HepG2 (cell line): ENCODE measurements around the gene ADSS1. TPM values are rescaled to one million over a fixed set of nuclear protein-coding genes. Genes with fewer than 3 reads are reported as not detected.

Experiments used
- ATAC-seq: fragments of 200-7000 bp; cut with Tn5 transposase; 3 replicates; pipeline ENCODE4 v1.9.1; 2020; ENCODE audit warnings: mild to moderate bottlenecking, moderate library complexity
- BruUV-seq: library from RNA; stranded (reverse); fragments of 400-500 nt; replicated peaks from 2 replicates; lab custom pipeline; 2021; lab: Mats Ljungman, UMichigan
- CTCF ChIA-PET: fragments of 300-600 bp; formaldehyde crosslinking; extraction: SDS; loops from one replicate; lab custom pipeline; 2021; ENCODE audit warnings: low total read pairs, inconsistent platforms, low intra/inter-chr PET ratio; lab: Yijun Ruan, JAX
- POLR2A ChIA-PET: fragments of 350-600 bp; sonication (Branson Sonifier 250); formaldehyde crosslinking; loops from one replicate; lab custom pipeline; 2020; ENCODE audit warnings: antibody characterized with exemption, inconsistent platforms; lab: Yijun Ruan, JAX
- DNase-seq: peaks from one replicate; pipeline ENCODE4 v3.0.0-alpha.2; 2015; ENCODE audit warnings: low spot score
- FAIRE-seq: peaks from 3 replicates; lab custom pipeline; 2011; peaks lifted over from hg19 to GRCh38; lab: Jason Lieb, UNC
- H2AFZ ChIP-seq: one replicate; pipeline ENCODE4 v1.6.1; 2011; ENCODE audit warnings: low read length, inconsistent platforms
- H3K27ac ChIP-seq: fragments of 300-600 bp; 3 replicates; pipeline ENCODE4 v1.8.0; 2011; ENCODE audit warnings: mixed run types, mild to moderate bottlenecking, mixed read lengths, low read length, inconsistent platforms; ENCODE audit not compliant: insufficient read depth; ENCODE audit errors: extremely low read length
- H3K27me3 ChIP-seq, 2 experiments: fragments of 200-600 bp in 1 of 2; 2 replicates in 1 of 2; 3 replicates in 1 of 2; pipeline versions ENCODE4 v1.6.0 to v1.8.0; 2011; ENCODE audit warnings: low read length in 2 of 2, mild to moderate bottlenecking in 2 of 2, moderate library complexity in 2 of 2, inconsistent platforms in 1 of 2; ENCODE audit not compliant: insufficient read depth in 2 of 2, control insufficient read depth in 1 of 2
- H3K36me3 ChIP-seq, 2 experiments: fragments of 200-600 bp in 1 of 2; replicated peaks in 1 of 2; 2 replicates in 1 of 2; 3 replicates in 1 of 2; pipeline versions ENCODE4 v1.5.1 to v1.8.0; 2011; ENCODE audit warnings: low read length in 2 of 2, inconsistent platforms in 1 of 2; ENCODE audit not compliant: insufficient read depth in 2 of 2, control insufficient read depth in 1 of 2
- H3K4me1 ChIP-seq: 2 replicates; pipeline ENCODE4 v1.5.1; 2012; ENCODE audit warnings: low read length, inconsistent platforms; ENCODE audit not compliant: insufficient read depth
- H3K4me2 ChIP-seq: 2 replicates; pipeline ENCODE4 v1.6.0; 2011; ENCODE audit warnings: low read depth, low read length, inconsistent platforms
- H3K4me3 ChIP-seq, 3 experiments: fragments of 200-600 bp in 1 of 3; sonication (generic), shearing (Covaris generic) in 1 of 3; replicated peaks in 1 of 3; 2 replicates each; pipeline ENCODE4 v1.5.1; 2011 to 2016; ENCODE audit warnings: low read length in 3 of 3, inconsistent platforms in 2 of 3, low read depth in 2 of 3, mild to moderate bottlenecking in 2 of 3, control low read depth in 1 of 3, mixed read lengths in 1 of 3; ENCODE audit not compliant: insufficient read depth in 1 of 3
- H3K79me2 ChIP-seq: one replicate; pipeline ENCODE4 v1.6.1; 2011; ENCODE audit warnings: low read length, inconsistent platforms; ENCODE audit not compliant: insufficient read depth
- H3K9ac ChIP-seq: 2 replicates; pipeline ENCODE4 v1.6.0; 2011; ENCODE audit warnings: mild to moderate bottlenecking, low read depth, low read length, inconsistent platforms; ENCODE audit not compliant: insufficient read depth
- H3K9me3 ChIP-seq: 2 replicates; pipeline ENCODE4 v1.5.1; 2012; ENCODE audit warnings: mild to moderate bottlenecking, low read length
- H4K20me1 ChIP-seq: 2 replicates; pipeline ENCODE4 v1.6.0; 2011; ENCODE audit warnings: inconsistent platforms, mild to moderate bottlenecking, low read length, moderate library complexity; ENCODE audit not compliant: insufficient read depth
- BCL6 ChIP-seq: IDR thresholded peaks from 2 replicates; pipeline ENCODE4 v1.6.1; 2016; ENCODE audit warnings: missing genetic modification reagents, missing compliant biosample characterization
- HOXD1 ChIP-seq: sonication (generic); formaldehyde crosslinking; IDR thresholded peaks from 2 replicates; pipeline ENCODE4 v1.5.0; 2020; ENCODE audit warnings: missing genetic modification reagents
- PAF1 ChIP-seq: IDR thresholded peaks from 2 replicates; pipeline ENCODE4 v1.6.1; 2016; ENCODE audit warnings: missing genetic modification reagents, missing compliant biosample characterization
- RFXAP ChIP-seq: sonication (generic); formaldehyde crosslinking; IDR thresholded peaks from 2 replicates; pipeline ENCODE4 v1.4.0; 2020; ENCODE audit warnings: missing genetic modification reagents, borderline replicate concordance
- ZBTB33 ChIP-seq: sonication (generic); formaldehyde crosslinking; IDR thresholded peaks from 2 replicates; pipeline ENCODE4 v1.4.0; 2020; ENCODE audit warnings: missing genetic modification reagents
- ZBTB38 ChIP-seq: sonication (generic); formaldehyde crosslinking; IDR thresholded peaks from 2 replicates; pipeline ENCODE4 v1.5.1; 2020; ENCODE audit warnings: mild to moderate bottlenecking, missing genetic modification reagents
- ZNF383 ChIP-seq: sonication (generic); formaldehyde crosslinking; IDR thresholded peaks from 2 replicates; pipeline ENCODE4 v1.4.0; 2020; ENCODE audit warnings: missing genetic modification reagents, mild to moderate bottlenecking, borderline replicate concordance
- ZSCAN21 ChIP-seq: sonication (generic); formaldehyde crosslinking; IDR thresholded peaks from 2 replicates; pipeline ENCODE4 v1.8.0; 2022; ENCODE audit warnings: mild to moderate bottlenecking, missing genetic modification reagents, moderate library complexity, borderline replicate concordance
- WGBS: methylation state at CpG from one replicate; pipeline ENCODE4 v1.1.6; 2017; ENCODE audit warnings: low lambda C conversion rate; 5-methylcytosine and 5-hydroxymethylcytosine counted together
- in situ Hi-C: cut with HindIII; loops from 2 replicates; pipeline ENCODE4 v1.10.0; 2017; ENCODE audit warnings: low pct_unique_long_range_greater_than_20kb; ENCODE audit not compliant: extremely low pct_ligation_motif_present
- intact Hi-C: fragments of 100-400 bp; cut with micrococcal nuclease; formaldehyde crosslinking; loops from one replicate; pipeline ENCODE4 v1.10.0; 2022; ENCODE audit not compliant: unreplicated experiment
- polyA plus RNA-seq, 8 experiments: library from polyadenylated mRNA; depleted of rRNA in 3 of 8; stranded (reverse) in 7 of 8; unstranded in 1 of 8; fragments of >200 nt; fragmentation: Illumina TruSeq in 4 of 8; extraction: Trizol in 4 of 8; gene quantifications; 2 replicates each; pipeline versions ENCODE4 v1.2.1 to v1.2.3, GENCODE V29; 2011 to 2016; ENCODE audit warnings: low read depth in 4 of 8, missing spikeins in 1 of 8, mixed read lengths in 1 of 8; ENCODE audit not compliant: insufficient read depth in 1 of 8
- total RNA-seq, 5 experiments: library from RNA; depleted of rRNA; stranded (reverse); fragments of >200 nt; fragmentation: Illumina TruSeq; extraction: Trizol; gene quantifications; 2 replicates each; pipeline ENCODE4 v1.2.3, GENCODE V29; 2016; ENCODE audit warnings: low read depth in 1 of 5
- TF ChIP-seq, protein P1 (sequence below): sonication (generic); formaldehyde crosslinking; IDR thresholded peaks from 2 replicates; pipeline ENCODE4 v1.5.1; 2020; ENCODE audit warnings: mild to moderate bottlenecking, missing genetic modification reagents, moderate library complexity

The ADSS1 gene
- total and polyA plus RNA-seq, 2 of the 13 experiments (the other 11 are each of a cell fraction or from before 2014, with no cell fraction given): 1.0 to 36.7 TPM

DNA sequence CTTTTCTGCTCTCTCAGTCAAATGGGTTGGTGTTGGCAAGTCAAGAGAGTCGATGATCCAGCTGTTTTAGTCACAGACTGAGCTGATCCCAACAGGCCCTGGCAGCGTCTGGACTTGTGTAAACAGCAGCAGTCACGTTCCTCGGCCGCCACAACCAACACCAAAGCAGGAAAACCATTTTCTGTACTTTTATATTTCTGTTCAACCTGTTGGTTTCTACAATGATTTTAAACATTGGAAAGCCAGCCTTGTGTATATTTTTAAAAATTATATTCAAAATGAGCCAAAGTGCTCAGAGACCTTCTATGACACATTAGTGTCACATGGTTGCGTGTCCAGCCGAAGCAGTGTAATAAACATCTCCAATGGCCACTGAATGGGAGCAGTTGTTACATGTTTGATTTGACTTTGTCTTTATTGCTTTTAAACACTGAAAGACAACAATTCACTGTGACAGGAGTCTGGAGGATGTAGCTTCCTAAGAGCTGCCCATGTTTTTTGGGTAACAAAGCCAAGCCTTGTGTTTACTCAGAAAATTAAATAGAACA lies 23.0 kb downstream of the ADSS1 start (continued):
- TF ChIP-seq BCL6 (CRISPR knock-in tag): no peak
- no peak for TF ChIP-seq RFXAP (CRISPR knock-in tag)
- TF ChIP-seq ZSCAN21: no peak
- no peak for TF ChIP-seq ZNF383 (CRISPR knock-in tag)
- TF ChIP-seq HOXD1 (CRISPR knock-in tag): no peak

DNA sequence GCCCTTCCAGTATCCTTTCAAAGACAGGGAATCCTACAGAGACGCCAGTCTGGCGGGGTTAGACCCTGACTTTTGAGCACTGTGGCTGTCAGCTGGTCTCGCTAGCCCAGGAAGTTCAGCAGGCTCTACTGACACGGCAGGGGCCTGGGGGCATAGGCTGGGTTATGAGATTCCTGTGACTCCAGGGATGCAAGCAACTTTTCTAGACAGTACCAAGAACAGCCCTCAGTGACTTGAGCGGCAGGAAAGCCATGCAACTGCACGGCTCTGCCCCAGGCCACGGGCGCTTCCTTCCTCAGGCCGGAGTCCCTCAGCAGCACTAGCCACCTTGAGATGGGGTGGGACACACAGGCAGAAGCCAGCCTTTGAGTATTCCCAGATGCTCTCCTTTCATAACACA lies 23.8 kb downstream of the ADSS1 start:
- Histone ChIP-seq H3K4me1 (peaks cover 67% of the 10 kb centered on the region), H3K9ac (no peak overlapping the region), H2AFZ (no peak overlapping the region)
- in situ Hi-C loops (no loop called here), intact Hi-C loops (no loop called here)
- BruUV-seq: no TSS peak
- no peak for ATAC-seq
- FAIRE-seq: no peak
- WGBS: 87% methylated on average over 8 of the region's 9 CpGs
- TF ChIP-seq, protein P1, sequence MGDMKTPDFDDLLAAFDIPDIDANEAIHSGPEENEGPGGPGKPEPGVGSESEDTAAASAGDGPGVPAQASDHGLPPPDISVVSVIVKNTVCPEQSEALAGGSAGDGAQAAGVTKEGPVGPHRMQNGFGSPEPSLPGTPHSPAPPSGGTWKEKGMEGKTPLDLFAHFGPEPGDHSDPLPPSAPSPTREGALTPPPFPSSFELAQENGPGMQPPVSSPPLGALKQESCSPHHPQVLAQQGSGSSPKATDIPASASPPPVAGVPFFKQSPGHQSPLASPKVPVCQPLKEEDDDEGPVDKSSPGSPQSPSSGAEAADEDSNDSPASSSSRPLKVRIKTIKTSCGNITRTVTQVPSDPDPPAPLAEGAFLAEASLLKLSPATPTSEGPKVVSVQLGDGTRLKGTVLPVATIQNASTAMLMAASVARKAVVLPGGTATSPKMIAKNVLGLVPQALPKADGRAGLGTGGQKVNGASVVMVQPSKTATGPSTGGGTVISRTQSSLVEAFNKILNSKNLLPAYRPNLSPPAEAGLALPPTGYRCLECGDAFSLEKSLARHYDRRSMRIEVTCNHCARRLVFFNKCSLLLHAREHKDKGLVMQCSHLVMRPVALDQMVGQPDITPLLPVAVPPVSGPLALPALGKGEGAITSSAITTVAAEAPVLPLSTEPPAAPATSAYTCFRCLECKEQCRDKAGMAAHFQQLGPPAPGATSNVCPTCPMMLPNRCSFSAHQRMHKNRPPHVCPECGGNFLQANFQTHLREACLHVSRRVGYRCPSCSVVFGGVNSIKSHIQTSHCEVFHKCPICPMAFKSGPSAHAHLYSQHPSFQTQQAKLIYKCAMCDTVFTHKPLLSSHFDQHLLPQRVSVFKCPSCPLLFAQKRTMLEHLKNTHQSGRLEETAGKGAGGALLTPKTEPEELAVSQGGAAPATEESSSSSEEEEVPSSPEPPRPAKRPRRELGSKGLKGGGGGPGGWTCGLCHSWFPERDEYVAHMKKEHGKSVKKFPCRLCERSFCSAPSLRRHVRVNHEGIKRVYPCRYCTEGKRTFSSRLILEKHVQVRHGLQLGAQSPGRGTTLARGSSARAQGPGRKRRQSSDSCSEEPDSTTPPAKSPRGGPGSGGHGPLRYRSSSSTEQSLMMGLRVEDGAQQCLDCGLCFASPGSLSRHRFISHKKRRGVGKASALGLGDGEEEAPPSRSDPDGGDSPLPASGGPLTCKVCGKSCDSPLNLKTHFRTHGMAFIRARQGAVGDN (CRISPR knock-in tag): peak; percentile 57
- TF ChIP-seq ZBTB38 (peak; percentile 71), PAF1 (CRISPR knock-in tag) (no peak), ZBTB33 (CRISPR knock-in tag) (0 out of 2 replicates have a peak, but pooled peaks have one; percentile 15)
- TF ChIP-seq, all 625 proteins: peak for 3
- ChIA-PET POLR2A (no interaction called here), CTCF (no interaction called here)
- Histone ChIP-seq H4K20me1 (no peaks in the 10 kb centered on the region), H3K36me3 (no peaks in the 10 kb centered on the region; a peak in 1 of 5 replicates), H3K27ac (no peak overlapping the region), H3K9me3 (no peaks in the 10 kb centered on the region), H3K4me2 (no peak overlapping the region), H3K79me2 (no peaks in the 10 kb centered on the region), H3K27me3 (no peaks in the 10 kb centered on the region), H3K4me3 (no peak overlapping the region)
- no peak for DNase-seq
